B cell (primary cell): ENCODE measurements around the gene GMPR2. TPM values are rescaled to one million over a fixed set of nuclear protein-coding genes. Genes with fewer than 3 reads are reported as not detected.

Source experiments
- ATAC-seq: fragments of 200-7000 bp; cut with Tn5 transposase; one replicate; pipeline ENCODE4 v1.10.0; 2021; ENCODE audit warnings: low read depth, mild to moderate bottlenecking, moderate number of reproducible peaks, moderate library complexity
- CTCF ChIA-PET: fragments of 350-600 bp; sonication (Branson Sonifier 250); formaldehyde crosslinking; loops from one replicate; lab custom pipeline; 2021; ENCODE audit warnings: antibody characterized with exemption, inconsistent platforms; lab: Charles Lee
- POLR2A ChIA-PET: fragments of 350-600 bp; sonication (Branson Sonifier 250); formaldehyde crosslinking; loops from one replicate; lab custom pipeline; 2021; ENCODE audit warnings: antibody characterized with exemption; lab: Charles Lee
- DNase-seq: peaks from one replicate; pipeline ENCODE4 v3.0.0; 2013
- H2AFZ ChIP-seq: 2 replicates; pipeline ENCODE4 v1.6.1; 2012; ENCODE audit warnings: mild to moderate bottlenecking, low read depth, low read length; ENCODE audit not compliant: insufficient read depth, poor library complexity, severe bottlenecking
- H3K27ac ChIP-seq, 2 donors: 1 replicate in 1 of 2; 2 replicates in 1 of 2; pipeline ENCODE4 v1.5.1; 2012 to 2013; ENCODE audit warnings: low read length in 2 of 2, mild to moderate bottlenecking in 2 of 2, moderate library complexity in 1 of 2
- H3K27me3 ChIP-seq, 4 experiments: fragments of 200-600 bp in 1 of 4; sonication (generic) in 1 of 4; replicated peaks in 1 of 4; 1 replicate in 2 of 4; 2 replicates in 2 of 4; pipeline versions ENCODE4 v1.6.1 to v1.7.0; 2013 to 2016; ENCODE audit warnings: low read length in 3 of 4, mild to moderate bottlenecking in 2 of 4, mixed read lengths in 1 of 4, moderate library complexity in 1 of 4; ENCODE audit not compliant: insufficient read depth in 4 of 4, control insufficient read depth in 3 of 4; ENCODE audit errors: control extremely low read depth in 1 of 4
- H3K36me3 ChIP-seq, 2 experiments: replicated peaks in 1 of 2; 1 replicate in 1 of 2; 2 replicates in 1 of 2; pipeline versions ENCODE4 v1.6.1 to v1.7.1; 2013; ENCODE audit warnings: low read length in 1 of 2; ENCODE audit not compliant: insufficient read depth in 2 of 2, control insufficient read depth in 1 of 2; ENCODE audit errors: control extremely low read depth in 1 of 2, extremely low read depth in 1 of 2
- H3K4me1 ChIP-seq, 2 donors: fragments of 200-600 bp in 1 of 2; sonication (generic) in 1 of 2; 1 replicate in 1 of 2; 2 replicates in 1 of 2; pipeline versions ENCODE4 v1.5.1 to v1.6.1; 2013 to 2017; ENCODE audit warnings: low read length in 2 of 2; ENCODE audit not compliant: control insufficient read depth in 2 of 2, insufficient read depth in 2 of 2
- H3K4me2 ChIP-seq: replicated peaks from 2 replicates; pipeline ENCODE3; 2012; ENCODE audit warnings: mild to moderate bottlenecking, low read depth, low read length; ENCODE audit not compliant: poor library complexity, severe bottlenecking
- H3K4me3 ChIP-seq, 5 experiments: fragments of 200-600 bp in 1 of 5; sonication (generic) in 1 of 5; 1 replicate in 3 of 5; 2 replicates in 2 of 5; pipeline versions ENCODE4 v1.5.1 to v1.7.0; 2011 to 2016; ENCODE audit warnings: low read length in 4 of 5, mild to moderate bottlenecking in 4 of 5, low read depth in 2 of 5, control low read depth in 1 of 5, moderate library complexity in 1 of 5; ENCODE audit not compliant: insufficient read depth in 1 of 5; ENCODE audit errors: control extremely low read depth in 1 of 5, extremely low read depth in 1 of 5
- H3K79me2 ChIP-seq: fragments of 200-600 bp; sonication (generic); one replicate; pipeline ENCODE4 v1.6.0; 2016; ENCODE audit warnings: low read length; ENCODE audit not compliant: control insufficient read depth, insufficient read depth
- H3K9ac ChIP-seq: fragments of 200-600 bp; sonication (generic); 2 replicates; pipeline ENCODE4 v1.6.1; 2017; ENCODE audit warnings: mild to moderate bottlenecking, low read length, moderate library complexity
- H3K9me3 ChIP-seq, 3 donors: one replicate each; pipeline versions ENCODE4 v1.6.1 to v1.7.1; 2013; ENCODE audit warnings: low read length in 2 of 3; ENCODE audit not compliant: control insufficient read depth in 2 of 3, insufficient read depth in 1 of 3; ENCODE audit errors: control extremely low read depth in 1 of 3
- H4K20me1 ChIP-seq: 2 replicates; pipeline ENCODE4 v1.6.0; 2012; ENCODE audit warnings: mild to moderate bottlenecking, low read length; ENCODE audit not compliant: insufficient read depth, control insufficient read depth, poor library complexity, severe bottlenecking
- H3K27ac Mint-ChIP-seq: one replicate; pipeline ENCODE4 v1.8.0; 2021; ENCODE audit warnings: mixed read lengths
- H3K27me3 Mint-ChIP-seq: one replicate; pipeline ENCODE4 v1.8.0; 2021; ENCODE audit warnings: mixed read lengths
- H3K4me1 Mint-ChIP-seq: one replicate; pipeline ENCODE4 v1.8.0; 2021; ENCODE audit warnings: mixed read lengths
- H3K4me3 Mint-ChIP-seq: one replicate; pipeline ENCODE4 v1.8.0; 2021; ENCODE audit warnings: mixed read lengths
- H3K9me3 Mint-ChIP-seq: one replicate; pipeline ENCODE4 v1.8.0; 2022; ENCODE audit warnings: mixed read lengths; ENCODE audit not compliant: insufficient read depth
- EZH2 ChIP-seq: IDR thresholded peaks from 2 replicates; pipeline ENCODE4 v1.6.1; 2012; ENCODE audit warnings: borderline replicate concordance, low read depth, mild to moderate bottlenecking, moderate library complexity, low read length; ENCODE audit not compliant: insufficient read depth, poor library complexity, severe bottlenecking
- WGBS: methylation state at CpG from one replicate; pipeline ENCODE4 v1.1.5; 2013; ENCODE audit warnings: missing lambda C conversion rate; ENCODE audit not compliant: insufficient coverage; 5-methylcytosine and 5-hydroxymethylcytosine counted together
- intact Hi-C: fragments of 100-400 bp; cut with micrococcal nuclease; formaldehyde crosslinking; loops from one replicate; pipeline ENCODE4 v1.10.0; 2022
- polyA plus RNA-seq: library from polyadenylated mRNA; depleted of rRNA; stranded (reverse); fragments of >200 nt; gene quantifications from 2 replicates; pipeline ENCODE4 v1.2.3, GENCODE V29; 2012
- total RNA-seq, 2 donors: library from RNA; stranded (reverse); fragments of 120-200 nt in 1 of 2; gene quantifications; 1 replicate in 1 of 2; 2 replicates in 1 of 2; pipeline versions ENCODE4 v1.2.3 to v1.2.4, GENCODE V29; 2013 to 2022
- TF ChIP-seq, protein P1 (sequence below): fragments of 200-600 bp; IDR thresholded peaks from one replicate; pipeline ENCODE4 v1.8.0; 2022; ENCODE audit warnings: antibody characterized with exemption, mild to moderate bottlenecking

GMPR2 gene
- total and polyA plus RNA-seq, 2 donors (not counting 1 experiment from before 2014, with no cell fraction given): 39.7 to 58.7 TPM

DNA sequence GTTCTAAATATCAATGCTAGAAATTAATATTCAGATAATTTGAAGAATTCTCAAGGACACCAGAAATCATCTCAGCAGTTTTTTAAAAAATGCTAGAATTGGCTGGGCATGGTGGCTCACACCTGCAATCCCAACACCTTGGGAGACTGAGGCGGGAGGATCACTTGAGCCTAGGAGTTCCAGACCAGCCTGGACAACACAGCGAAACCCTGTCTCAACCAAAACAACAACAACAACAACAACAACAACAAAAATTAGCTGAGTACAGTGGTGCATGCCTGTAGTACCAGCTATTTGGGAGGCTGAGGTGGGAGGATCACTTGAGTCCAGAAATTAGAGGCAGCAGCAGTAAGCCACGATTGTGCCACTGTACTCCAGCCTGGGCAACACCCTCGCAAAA, 13.6 kb upstream of the GMPR2 start:
- ATAC-seq (no peak), DNase-seq (no peak)
- H2AFZ ChIP-seq: no peak overlapping the region
- CTCF ChIA-PET: interaction anchor here (0.7 to 2.1 kb wide), 4 partner anchors 16 to 1760 kb away, joined by 3 to 9 read pairs (median 6); partner anchors contain the start of gene TINF2
- H3K36me3 ChIP-seq: peaks cover 2 to 8% of the 10 kb centered on the region in 2 experiments
- TF ChIP-seq, protein P1, sequence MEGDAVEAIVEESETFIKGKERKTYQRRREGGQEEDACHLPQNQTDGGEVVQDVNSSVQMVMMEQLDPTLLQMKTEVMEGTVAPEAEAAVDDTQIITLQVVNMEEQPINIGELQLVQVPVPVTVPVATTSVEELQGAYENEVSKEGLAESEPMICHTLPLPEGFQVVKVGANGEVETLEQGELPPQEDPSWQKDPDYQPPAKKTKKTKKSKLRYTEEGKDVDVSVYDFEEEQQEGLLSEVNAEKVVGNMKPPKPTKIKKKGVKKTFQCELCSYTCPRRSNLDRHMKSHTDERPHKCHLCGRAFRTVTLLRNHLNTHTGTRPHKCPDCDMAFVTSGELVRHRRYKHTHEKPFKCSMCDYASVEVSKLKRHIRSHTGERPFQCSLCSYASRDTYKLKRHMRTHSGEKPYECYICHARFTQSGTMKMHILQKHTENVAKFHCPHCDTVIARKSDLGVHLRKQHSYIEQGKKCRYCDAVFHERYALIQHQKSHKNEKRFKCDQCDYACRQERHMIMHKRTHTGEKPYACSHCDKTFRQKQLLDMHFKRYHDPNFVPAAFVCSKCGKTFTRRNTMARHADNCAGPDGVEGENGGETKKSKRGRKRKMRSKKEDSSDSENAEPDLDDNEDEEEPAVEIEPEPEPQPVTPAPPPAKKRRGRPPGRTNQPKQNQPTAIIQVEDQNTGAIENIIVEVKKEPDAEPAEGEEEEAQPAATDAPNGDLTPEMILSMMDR: no peak
- TF ChIP-seq EZH2: no peak
- intact Hi-C loops: loop anchor here (10.0 kb wide), 1 partner anchor 664 kb away; the partner anchor contains the start of genes THTPA and ZFHX2
- Mint-ChIP-seq H3K4me3 (no peak overlapping the region), H3K27me3 (no peaks in the 10 kb centered on the region), H3K27ac (no peak overlapping the region), H3K4me1 (peaks cover 18% of the 10 kb centered on the region), H3K9me3 (no peaks in the 10 kb centered on the region)
- H3K9me3 ChIP-seq: no peaks in the 10 kb centered on the region
- peaks cover 16 to 19% of the 10 kb centered on the region in 2 donors for H3K4me1 ChIP-seq
- peaks cover 15% of the 10 kb centered on the region for H4K20me1 ChIP-seq
- H3K27ac ChIP-seq: no peak overlapping the region
- H3K4me3 ChIP-seq: no peak overlapping the region
- no peak overlapping the region for H3K4me2 ChIP-seq
- H3K79me2 ChIP-seq: peaks cover 75% of the 10 kb centered on the region
- no peak overlapping the region for H3K9ac ChIP-seq
- no peaks in the 10 kb centered on the region for H3K27me3 ChIP-seq
- POLR2A ChIA-PET: interaction anchor here (0.7 kb wide), 2 partner anchors 66 to 124 kb away, joined by 8 to 16 read pairs; no protein-coding TSS in a partner anchor
- no CpG with 5 or more reads among the region's 4 CpGs for WGBS

DNA sequence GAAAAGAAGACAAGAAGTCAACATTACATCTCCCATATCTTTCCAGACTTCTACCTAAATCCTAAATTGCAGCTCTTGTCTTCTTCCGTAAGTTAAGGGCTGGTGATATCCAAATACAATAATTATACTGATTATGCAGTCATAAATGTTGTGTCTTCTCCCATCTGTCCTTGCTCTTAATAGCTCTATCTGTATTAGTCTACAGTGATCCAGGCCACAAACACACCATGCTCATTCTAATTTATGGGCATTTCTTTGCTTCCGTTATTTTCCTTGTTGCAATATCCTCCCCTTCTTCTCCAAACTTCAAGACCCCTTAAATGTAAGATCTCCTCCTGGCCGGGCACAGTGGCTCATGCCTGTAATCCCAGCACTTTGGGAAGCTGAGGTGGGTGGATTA, 13.2 kb upstream of the GMPR2 start:
- CTCF ChIA-PET: interaction anchor here (0.7 to 2.1 kb wide), 7 partner anchors 15 to 1761 kb away, joined by 3 to 9 read pairs (median 4); partner anchors contain the start of genes CIDEB and TINF2
- no CpG with 5 or more reads among the region's 3 CpGs for WGBS
- no peak overlapping the region for H3K27ac ChIP-seq

More for the DNA sequence above, 13.2 kb upstream of the GMPR2 start:
- Histone ChIP-seq H4K20me1 (peaks cover 15% of the 10 kb centered on the region), H3K9ac (no peak overlapping the region), H3K27me3 (no peaks in the 10 kb centered on the region), H3K4me1 (peaks cover 11 to 14% of the 10 kb centered on the region in 2 donors), H3K4me2 (no peak overlapping the region), H3K4me3 (no peak overlapping the region), H3K79me2 (peaks cover 75% of the 10 kb centered on the region), H3K36me3 (peaks cover 2 to 4% of the 10 kb centered on the region in 2 experiments), H2AFZ (no peak overlapping the region), H3K9me3 (no peaks in the 10 kb centered on the region)
- POLR2A ChIA-PET: interaction anchor here (0.7 kb wide), 2 partner anchors 65 to 125 kb away, joined by 8 to 16 read pairs; no protein-coding TSS in a partner anchor
- peaks cover 15% of the 10 kb centered on the region for H3K4me1 Mint-ChIP-seq
- no peaks in the 10 kb centered on the region for H3K27me3 Mint-ChIP-seq
- intact Hi-C loops: loop anchor here (10.0 kb wide), 1 partner anchor 665 kb away; the partner anchor contains the start of genes THTPA and ZFHX2
- ATAC-seq: no peak
- H3K9me3 Mint-ChIP-seq: no peaks in the 10 kb centered on the region
- no peak for TF ChIP-seq EZH2
- TF ChIP-seq, protein P1: no peak
- DNase-seq: no peak
- no peak overlapping the region for H3K4me3 Mint-ChIP-seq
- H3K27ac Mint-ChIP-seq: no peak overlapping the region
